HFFc6 (cell line): ENCODE measurements around the gene FAM120C. TPM values are rescaled to one million over a fixed set of nuclear protein-coding genes. Genes with fewer than 3 reads are reported as not detected.

Experiments
- DNase-seq: peaks from one replicate; pipeline ENCODE4 v3.0.0-alpha.2; 2018
- H3K27ac Mint-ChIP-seq: 2 replicates; pipeline ENCODE4 v1.8.0; 2020; ENCODE audit warnings: mild to moderate bottlenecking, mixed read lengths
- H3K27me3 Mint-ChIP-seq: 2 replicates; pipeline ENCODE4 v1.8.0; 2021; ENCODE audit warnings: mild to moderate bottlenecking, moderate library complexity, mixed read lengths; ENCODE audit not compliant: insufficient read depth
- H3K36me3 Mint-ChIP-seq: 2 replicates; pipeline ENCODE4 v1.8.0; 2021; ENCODE audit warnings: low read depth, mixed read lengths
- H3K4me1 Mint-ChIP-seq: 2 replicates; pipeline ENCODE4 v1.8.0; 2020; ENCODE audit warnings: low read depth, mixed read lengths
- H3K4me3 Mint-ChIP-seq: 2 replicates; pipeline ENCODE4 v1.8.0; 2020; ENCODE audit warnings: mild to moderate bottlenecking, moderate library complexity, mixed read lengths
- H3K9me3 Mint-ChIP-seq: 2 replicates; pipeline ENCODE4 v1.8.0; 2020; ENCODE audit warnings: mild to moderate bottlenecking, mixed read lengths
- CTCF ChIP-seq: fragments of 200-600 bp; sonication (generic); IDR thresholded peaks from 2 replicates; pipeline ENCODE4 v1.5.0; 2021; ENCODE audit warnings: antibody characterized with exemption, mild to moderate bottlenecking
- total RNA-seq, 6 experiments: library from RNA; stranded (reverse); fragmentation: NEBNext Ultra II Directional; extraction: Animal tissue kit (Norgen Biotek cat#: 25700); gene quantifications; 2 replicates in 1 of 6; 3 replicates in 5 of 6; pipeline ENCODE4 v1.2.3, GENCODE V29; 2021

The FAM120C gene
- total RNA-seq, 6 experiments from 2014 or later = 8.3 to 10.0 (median 9.1) TPM

- H3K36me3 Mint-ChIP-seq = peaks cover 4% of the 10 kb centered on the region; the same call in 1 of the 2 replicates
- peaks cover 52% of the 10 kb centered on the region for H3K4me1 Mint-ChIP-seq
- H3K4me3 Mint-ChIP-seq = peak overlapping the region; percentile 88
- H3K9me3 Mint-ChIP-seq = no peaks in the 10 kb centered on the region
- TF ChIP-seq CTCF = no peak
- peaks cover 2% of the 10 kb centered on the region; the same call in 1 of the 2 replicates for H3K27me3 Mint-ChIP-seq
- H3K27ac Mint-ChIP-seq = peak overlapping the region; percentile 77
- DNase-seq = peak; percentile 9
Observed at GRCh38 chrX:54182194-54182863, 725 bp downstream of the FAM120C start.

- peaks cover 2% of the 10 kb centered on the region; the same call in 1 of the 2 replicates for H3K27me3 Mint-ChIP-seq
- no peak for TF ChIP-seq CTCF
- peak overlapping the region; percentile 77 for H3K27ac Mint-ChIP-seq
- peak overlapping the region; percentile 88 for H3K4me3 Mint-ChIP-seq
- DNase-seq = no peak
- H3K4me1 Mint-ChIP-seq = peaks cover 61% of the 10 kb centered on the region
- peaks cover 12% of the 10 kb centered on the region; the same call in 1 of the 2 replicates for H3K36me3 Mint-ChIP-seq
- no peaks in the 10 kb centered on the region for H3K9me3 Mint-ChIP-seq
Observed at GRCh38 chrX:54181202-54181953, 1.7 kb downstream of the FAM120C start.

- Mint-ChIP-seq H3K27me3 (peaks cover 2% of the 10 kb centered on the region; the same call in 1 of the 2 replicates), H3K36me3 (peaks cover 12% of the 10 kb centered on the region; the same call in 1 of the 2 replicates), H3K4me3 (peak overlapping the region; percentile 88), H3K4me1 (peaks cover 61% of the 10 kb centered on the region), H3K27ac (peak overlapping the region; percentile 77), H3K9me3 (no peaks in the 10 kb centered on the region)
- peak; percentile 1 for DNase-seq
- TF ChIP-seq CTCF = no peak
Observed at GRCh38 chrX:54180403-54180802, 2.7 kb downstream of the FAM120C start.

- peaks cover 2% of the 10 kb centered on the region; the same call in 1 of the 2 replicates for H3K27me3 Mint-ChIP-seq
- peaks cover 56% of the 10 kb centered on the region for H3K4me1 Mint-ChIP-seq
- peak overlapping the region; percentile 82 for H3K4me3 Mint-ChIP-seq
- no peak for TF ChIP-seq CTCF
- H3K27ac Mint-ChIP-seq = peak overlapping the region; percentile 78
- H3K9me3 Mint-ChIP-seq = no peaks in the 10 kb centered on the region
- H3K36me3 Mint-ChIP-seq = peaks cover 12% of the 10 kb centered on the region; the same call in 1 of the 2 replicates
- peak; percentile 67 for DNase-seq
Observed at GRCh38 chrX:54178100-54178940, 4.7 kb downstream of the FAM120C start.

- Mint-ChIP-seq H3K9me3 (no peaks in the 10 kb centered on the region), H3K36me3 (peaks cover 12% of the 10 kb centered on the region; the same call in 1 of the 2 replicates), H3K27me3 (peaks cover 2% of the 10 kb centered on the region; the same call in 1 of the 2 replicates), H3K4me3 (peak overlapping the region; percentile 82), H3K27ac (peak overlapping the region; percentile 78), H3K4me1 (peaks cover 56% of the 10 kb centered on the region)
- no peak for TF ChIP-seq CTCF
- no peak for DNase-seq
Observed at GRCh38 chrX:54177306-54177705, 5.7 kb downstream of the FAM120C start.
